IPS-20b (cell line): Measurements from ENCODE around the gene DPPA2.

Experiments
- H3K27ac ChIP-seq: one replicate; pipeline ENCODE4 v1.5.1; 2013; ENCODE audit warnings: low read length
- H3K27me3 ChIP-seq: 2 replicates; pipeline ENCODE4 v1.6.1; 2013; ENCODE audit warnings: mild to moderate bottlenecking, low read length, inconsistent platforms; ENCODE audit not compliant: insufficient read depth
- H3K36me3 ChIP-seq: 2 replicates; pipeline ENCODE4 v1.6.1; 2013; ENCODE audit warnings: low read depth, mild to moderate bottlenecking, inconsistent platforms, low read length, moderate library complexity; ENCODE audit not compliant: insufficient read depth
- H3K4me1 ChIP-seq: 2 replicates; pipeline ENCODE4 v1.6.1; 2013; ENCODE audit warnings: mild to moderate bottlenecking, control low read depth, inconsistent platforms, low read length, moderate library complexity; ENCODE audit not compliant: insufficient read depth
- H3K4me3 ChIP-seq: 2 replicates; pipeline ENCODE4 v1.5.1; 2013; ENCODE audit warnings: mild to moderate bottlenecking, low read length, inconsistent platforms
- H3K9ac ChIP-seq: 2 replicates; pipeline ENCODE4 v1.6.1; 2013; ENCODE audit warnings: low read depth, mild to moderate bottlenecking, inconsistent platforms, low read length, moderate library complexity
- H3K9me3 ChIP-seq: 2 replicates; pipeline ENCODE4 v1.6.1; 2013; ENCODE audit warnings: mild to moderate bottlenecking, low read depth, low read length, inconsistent platforms; ENCODE audit not compliant: insufficient read depth

DPPA2 gene

GRCh38 chr3:109313061-109313460, 3.3 kb downstream of the DPPA2 start:
- H3K27me3 ChIP-seq = no peaks in the 10 kb centered on the region
- no peak overlapping the region for H3K9ac ChIP-seq
- H3K4me3 ChIP-seq = no peak overlapping the region
- H3K4me1 ChIP-seq = peaks cover 3% of the 10 kb centered on the region; the same call in 1 of the 2 replicates
- H3K9me3 ChIP-seq = no peaks in the 10 kb centered on the region
- no peak overlapping the region for H3K27ac ChIP-seq
- H3K36me3 ChIP-seq = no peaks in the 10 kb centered on the region

- Histone ChIP-seq H3K4me3 (no peak overlapping the region), H3K27ac (no peak overlapping the region), H3K9me3 (no peaks in the 10 kb centered on the region), H3K36me3 (no peaks in the 10 kb centered on the region), H3K27me3 (no peaks in the 10 kb centered on the region), H3K4me1 (no peaks in the 10 kb centered on the region), H3K9ac (no peak overlapping the region)
Observed at GRCh38 chr3:109297496-109297895, 18.8 kb downstream of the DPPA2 start.

DNA sequence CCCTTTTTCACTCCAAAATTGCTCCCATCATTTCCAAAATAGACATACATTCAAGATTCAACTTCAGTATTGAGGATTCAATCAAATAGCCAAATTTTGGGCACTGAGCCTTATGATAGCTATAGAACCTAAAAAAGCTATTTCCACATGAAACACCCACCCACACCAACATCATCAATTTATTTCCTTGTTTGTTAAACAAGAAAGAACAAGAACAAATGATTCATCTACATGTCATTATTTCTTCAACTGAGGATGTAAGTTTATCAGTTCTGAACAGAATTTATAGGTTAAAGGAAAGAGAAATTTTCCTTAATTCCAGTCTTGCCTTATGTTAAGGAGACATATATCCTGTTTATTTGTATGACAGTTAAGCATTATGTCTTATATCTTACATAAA, 32.2 kb downstream of the DPPA2 start:
- Histone ChIP-seq H3K4me1 (no peaks in the 10 kb centered on the region), H3K9me3 (no peaks in the 10 kb centered on the region), H3K9ac (no peak overlapping the region), H3K4me3 (no peak overlapping the region), H3K27ac (no peak overlapping the region), H3K36me3 (no peaks in the 10 kb centered on the region), H3K27me3 (no peaks in the 10 kb centered on the region)

GRCh38 chr3:109278546-109278945, 37.8 kb downstream of the DPPA2 start:
- Histone ChIP-seq H3K27ac (no peak overlapping the region), H3K4me1 (no peaks in the 10 kb centered on the region; the same call in 1 of the 2 replicates), H3K9me3 (no peaks in the 10 kb centered on the region), H3K4me3 (no peak overlapping the region), H3K27me3 (no peaks in the 10 kb centered on the region), H3K9ac (no peak overlapping the region), H3K36me3 (no peaks in the 10 kb centered on the region)

GRCh38 chr3:109278141-109278540, 38.2 kb downstream of the DPPA2 start:
- no peak overlapping the region for H3K27ac ChIP-seq
- H3K4me3 ChIP-seq = no peak overlapping the region
- H3K4me1 ChIP-seq = no peaks in the 10 kb centered on the region; the same call in 1 of the 2 replicates
- H3K9ac ChIP-seq = no peak overlapping the region
- H3K9me3 ChIP-seq = no peaks in the 10 kb centered on the region
- no peaks in the 10 kb centered on the region for H3K36me3 ChIP-seq
- H3K27me3 ChIP-seq = no peaks in the 10 kb centered on the region

- Histone ChIP-seq H3K36me3 (no peaks in the 10 kb centered on the region), H3K27me3 (no peaks in the 10 kb centered on the region), H3K27ac (no peak overlapping the region), H3K4me1 (no peaks in the 10 kb centered on the region; the same call in 1 of the 2 replicates), H3K4me3 (no peak overlapping the region), H3K9me3 (no peaks in the 10 kb centered on the region), H3K9ac (no peak overlapping the region)
Observed at GRCh38 chr3:109275702-109276293, 40.5 kb downstream of the DPPA2 start.

- Histone ChIP-seq H3K27me3 (no peaks in the 10 kb centered on the region), H3K9me3 (no peaks in the 10 kb centered on the region), H3K4me1 (no peaks in the 10 kb centered on the region), H3K4me3 (no peak overlapping the region), H3K27ac (no peak overlapping the region), H3K9ac (no peak overlapping the region), H3K36me3 (no peaks in the 10 kb centered on the region)
Observed at GRCh38 chr3:109270779-109271178, 45.5 kb downstream of the DPPA2 start.

GRCh38 chr3:109269577-109270275, 46.6 kb downstream of the DPPA2 start:
- Histone ChIP-seq H3K36me3 (no peaks in the 10 kb centered on the region), H3K4me1 (no peaks in the 10 kb centered on the region), H3K27me3 (no peaks in the 10 kb centered on the region), H3K27ac (no peak overlapping the region), H3K9me3 (no peaks in the 10 kb centered on the region), H3K9ac (no peak overlapping the region), H3K4me3 (no peak overlapping the region)

- Histone ChIP-seq H3K27ac (no peak overlapping the region), H3K4me3 (no peak overlapping the region), H3K9me3 (no peaks in the 10 kb centered on the region), H3K9ac (no peak overlapping the region), H3K4me1 (no peaks in the 10 kb centered on the region), H3K27me3 (no peaks in the 10 kb centered on the region), H3K36me3 (no peaks in the 10 kb centered on the region)
Observed at GRCh38 chr3:109268181-109268580, 48.1 kb downstream of the DPPA2 start.

GRCh38 chr3:109265295-109265694, 51.0 kb downstream of the DPPA2 start:
- no peaks in the 10 kb centered on the region for H3K4me1 ChIP-seq

DNA sequence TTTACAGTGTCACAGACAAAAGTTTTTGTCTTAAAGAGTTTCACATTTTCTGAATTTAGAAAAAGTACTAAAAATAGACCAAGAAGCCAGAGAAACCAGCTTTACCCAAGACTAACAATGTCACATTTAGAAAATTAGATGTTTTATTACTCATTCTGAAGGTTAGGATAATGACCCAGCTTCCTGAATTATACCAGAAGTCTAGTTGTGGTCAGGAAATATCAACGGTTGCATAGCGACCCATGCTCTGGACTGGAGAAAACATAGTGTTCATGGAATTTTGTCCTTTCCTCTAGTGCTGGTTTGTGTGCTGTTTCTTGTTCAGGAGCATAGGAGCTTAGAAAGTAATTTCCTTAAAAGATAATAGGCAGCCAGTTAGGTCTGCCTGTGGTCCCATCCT, 59.0 kb downstream of the DPPA2 start:
- H3K27me3 ChIP-seq = no peaks in the 10 kb centered on the region
- no peak overlapping the region for H3K27ac ChIP-seq
- no peaks in the 10 kb centered on the region for H3K36me3 ChIP-seq
- H3K4me1 ChIP-seq = no peaks in the 10 kb centered on the region
- no peaks in the 10 kb centered on the region for H3K9me3 ChIP-seq
- no peak overlapping the region for H3K9ac ChIP-seq
- no peak overlapping the region for H3K4me3 ChIP-seq

More at GRCh38 chr3:109265295-109265694, 51.0 kb downstream of the DPPA2 start:
- Histone ChIP-seq H3K27me3 (no peaks in the 10 kb centered on the region), H3K9me3 (no peaks in the 10 kb centered on the region), H3K36me3 (no peaks in the 10 kb centered on the region), H3K4me3 (no peak overlapping the region), H3K9ac (no peak overlapping the region), H3K27ac (no peak overlapping the region)

- Histone ChIP-seq H3K4me1 (no peaks in the 10 kb centered on the region), H3K36me3 (no peaks in the 10 kb centered on the region), H3K9ac (no peak overlapping the region), H3K27ac (no peak overlapping the region), H3K9me3 (no peaks in the 10 kb centered on the region), H3K27me3 (no peaks in the 10 kb centered on the region), H3K4me3 (no peak overlapping the region)
Observed at GRCh38 chr3:109254770-109255169, 61.5 kb downstream of the DPPA2 start.
